GM18502 (cell line): Measurements from ENCODE around the gene PAM.

ENCODE experiments used
- ATAC-seq: cut with Tn5 transposase; IDR thresholded peaks from one replicate; pipeline ENCODE4 v1.9.1; 2021; ENCODE audit warnings: mild to moderate bottlenecking; ENCODE audit not compliant: unreplicated experiment, poor library complexity

The PAM gene

DNA sequence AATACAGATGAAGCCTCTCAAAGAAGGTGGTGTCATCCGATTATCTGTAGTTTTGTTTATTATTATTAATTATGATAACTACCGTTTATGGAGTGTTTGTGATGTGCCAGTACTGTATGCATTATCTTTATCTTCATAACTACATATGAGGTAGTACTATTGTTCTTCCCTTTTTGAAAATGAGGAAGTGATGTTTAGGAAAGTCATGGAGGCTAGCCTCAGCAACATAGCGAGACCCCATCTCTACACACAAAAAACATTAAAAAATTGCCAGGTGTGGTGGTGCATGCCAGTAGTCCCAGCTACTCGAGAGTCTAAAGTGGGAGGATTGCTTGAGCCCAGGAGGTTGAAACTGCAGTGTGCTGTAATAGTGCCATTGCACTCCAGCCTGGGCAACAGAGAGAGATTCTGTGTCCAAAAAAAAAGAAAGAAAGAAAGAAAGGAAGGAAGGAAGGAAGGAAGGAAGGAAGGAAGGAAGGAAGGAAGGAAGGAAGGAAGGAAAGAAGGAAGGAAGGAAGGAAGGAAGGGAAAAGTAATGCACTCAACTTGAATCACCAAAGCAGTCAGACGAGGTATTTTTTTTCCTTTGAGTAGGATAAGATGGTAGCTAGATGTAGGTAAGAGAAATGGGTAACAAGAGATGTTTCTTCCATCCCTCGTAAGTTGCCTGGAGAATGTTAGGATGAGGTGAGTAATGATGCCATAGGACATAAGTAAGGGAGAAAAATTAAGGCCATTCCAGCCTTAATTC, 47.8 kb downstream of the PAM start:
- ATAC-seq: no peak

GRCh38 chr5:102807878-102808502, 52.9 kb downstream of the PAM start:
- ATAC-seq: no peak

GRCh38 chr5:102809033-102809432, 53.9 kb downstream of the PAM start:
- ATAC-seq: no peak

DNA sequence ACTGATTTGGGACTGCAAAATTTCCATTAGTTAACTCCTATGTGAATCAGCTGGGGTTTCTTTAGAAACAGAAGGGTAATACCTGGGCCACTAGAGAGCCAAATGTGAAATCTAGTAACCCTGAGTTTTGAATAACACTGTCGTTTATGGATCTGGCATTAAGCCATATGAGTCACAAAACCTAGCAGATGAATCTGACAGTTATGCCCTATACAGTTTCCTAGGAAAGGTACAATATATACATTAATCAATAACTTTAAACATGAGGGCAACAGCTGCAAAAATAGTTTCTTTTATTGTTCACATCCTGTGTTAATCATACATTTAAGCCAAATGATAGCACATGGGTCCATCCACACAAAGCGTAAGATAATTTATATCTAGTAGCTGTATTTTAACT, 56.9 kb downstream of the PAM start:
- ATAC-seq: no peak

DNA sequence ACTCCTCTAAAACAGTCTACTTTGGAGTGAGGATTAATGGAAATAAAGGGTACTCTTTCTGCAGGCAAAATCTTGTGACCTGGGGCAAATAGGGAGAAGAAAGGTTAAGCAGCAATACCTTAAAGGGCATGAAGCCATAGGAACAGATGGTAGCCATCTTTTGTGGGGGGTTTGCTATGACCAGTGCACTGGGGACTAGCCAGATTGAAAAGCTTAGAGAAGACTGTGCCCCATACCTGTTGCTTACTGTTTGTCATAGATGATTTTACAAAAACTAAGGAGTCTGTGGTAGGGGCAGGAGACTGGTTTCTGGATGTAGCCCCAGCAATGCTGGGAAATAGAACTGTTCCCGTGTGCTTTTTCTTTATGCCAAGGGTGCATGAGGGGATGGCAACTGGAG, 58.6 kb downstream of the PAM start:
- no peak for ATAC-seq

GRCh38 chr5:102815084-102815483, 60.0 kb downstream of the PAM start:
- no peak for ATAC-seq

DNA sequence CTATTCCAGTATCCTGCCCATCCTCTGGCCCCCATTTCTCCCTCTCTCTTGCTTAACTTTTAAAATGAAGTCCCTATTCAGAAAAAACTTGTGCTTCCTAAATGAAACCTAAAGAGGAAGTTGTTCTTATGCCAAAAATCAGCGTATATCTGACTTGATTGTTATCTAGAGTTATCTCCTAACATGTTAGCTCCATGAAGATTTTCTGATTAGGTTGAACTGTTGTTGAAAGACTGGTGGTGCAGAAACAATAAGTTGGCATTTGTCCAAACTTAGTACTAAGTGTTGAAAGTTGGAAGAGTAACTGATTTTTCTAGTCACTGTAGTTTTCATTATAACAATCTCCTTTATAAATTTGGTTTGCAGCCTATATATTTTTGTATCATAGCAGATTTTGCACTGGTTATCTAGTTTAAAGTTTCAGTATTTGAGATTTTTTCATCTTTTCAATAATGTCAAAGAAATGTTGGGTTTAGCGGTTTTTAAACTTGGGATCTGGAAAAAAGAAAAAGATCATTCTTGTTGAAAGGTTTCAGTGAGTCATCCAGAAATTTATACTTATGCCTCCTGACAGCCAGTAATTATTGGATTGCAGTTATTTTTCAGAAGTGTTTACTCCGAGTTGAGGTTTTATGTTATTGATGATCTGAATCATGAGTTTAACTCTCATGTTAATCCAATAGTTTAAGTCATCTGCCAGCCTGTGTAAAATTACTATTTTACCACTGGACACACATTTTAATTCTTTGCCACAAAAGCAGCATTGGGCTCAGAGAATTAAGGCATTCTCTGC, 60.6 kb downstream of the PAM start:
- ATAC-seq: peak; percentile 36

DNA sequence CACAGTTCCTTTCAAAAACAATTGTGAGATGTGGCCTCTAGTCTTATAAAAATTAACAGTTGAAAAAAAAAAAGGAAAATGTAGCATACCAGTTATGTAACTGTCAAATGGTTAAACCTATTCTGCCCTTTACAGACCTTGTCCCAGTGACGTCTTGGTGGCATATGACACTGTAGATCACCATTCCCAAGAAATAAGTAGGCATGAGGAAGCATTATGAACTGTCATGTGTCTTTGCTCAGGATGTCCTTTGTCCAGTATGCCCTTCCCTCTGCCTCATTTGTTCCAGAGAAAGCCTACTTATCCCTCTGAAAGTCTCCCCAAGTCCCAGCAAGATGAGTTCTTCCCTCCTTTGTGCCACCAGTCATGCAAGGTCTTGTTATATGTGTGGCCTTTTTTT, 63.2 kb downstream of the PAM start:
- ATAC-seq: no peak

DNA sequence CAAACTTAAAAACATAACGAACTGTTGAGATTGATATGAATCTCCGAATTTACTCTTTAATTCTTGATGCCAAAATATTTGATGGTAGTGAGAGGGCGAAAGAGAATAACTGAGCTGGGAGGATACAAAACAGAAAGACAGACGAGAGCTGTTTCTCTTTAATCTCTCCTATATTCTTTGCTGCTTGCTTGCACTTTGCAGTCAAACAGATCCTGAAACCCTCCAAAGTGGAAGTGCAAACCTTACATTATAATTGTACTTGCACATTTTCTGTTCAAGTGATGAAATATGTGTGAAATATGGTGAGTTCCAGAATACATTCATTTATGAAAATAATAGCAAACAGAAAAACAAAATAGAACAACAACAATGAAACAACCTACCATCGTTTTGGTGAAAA, 63.8 kb downstream of the PAM start:
- no peak for ATAC-seq

DNA sequence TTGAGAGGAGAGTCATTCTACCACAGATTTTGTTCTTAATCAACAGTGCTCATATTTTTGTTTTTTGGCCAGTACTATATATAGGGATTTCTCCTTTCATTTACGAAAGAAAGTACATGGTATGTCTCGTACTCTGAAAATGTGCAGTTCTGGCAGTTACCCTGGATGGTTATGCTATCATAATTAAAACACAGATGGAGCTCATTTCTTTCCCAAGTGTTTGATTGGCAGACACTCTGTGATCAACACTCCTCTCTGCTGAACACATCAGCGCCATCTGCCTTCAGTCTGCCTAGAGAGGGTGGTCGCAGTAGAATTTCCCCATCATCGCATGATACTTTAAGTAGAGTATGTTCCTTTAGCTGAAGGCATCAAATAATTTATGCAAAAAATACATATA, 64.5 kb downstream of the PAM start:
- ATAC-seq: no peak

- ATAC-seq: no peak
Measured at GRCh38 chr5:102823441-102823874, 68.4 kb downstream of the PAM start.

DNA sequence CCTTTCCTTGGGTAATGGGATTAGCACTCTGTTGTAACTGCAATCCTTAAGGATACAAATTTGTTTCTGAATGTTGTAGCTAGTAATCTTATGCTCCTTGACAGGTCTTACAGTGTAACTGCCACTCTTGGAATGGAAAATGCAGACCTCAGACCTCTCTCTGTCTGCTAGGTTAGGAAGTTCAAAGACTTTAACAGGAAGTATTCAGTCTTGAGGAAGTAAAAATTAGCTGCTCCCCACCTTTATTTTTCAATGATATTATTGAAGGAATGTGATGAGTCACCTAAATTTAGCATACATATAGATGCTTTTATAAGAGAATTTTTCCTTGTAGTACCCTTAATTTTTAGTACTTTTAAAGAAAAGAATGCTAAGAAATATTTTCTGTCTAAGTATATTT, 71.5 kb downstream of the PAM start:
- ATAC-seq: no peak

- no peak for ATAC-seq
Measured at GRCh38 chr5:102830241-102830640, 75.1 kb downstream of the PAM start.

DNA sequence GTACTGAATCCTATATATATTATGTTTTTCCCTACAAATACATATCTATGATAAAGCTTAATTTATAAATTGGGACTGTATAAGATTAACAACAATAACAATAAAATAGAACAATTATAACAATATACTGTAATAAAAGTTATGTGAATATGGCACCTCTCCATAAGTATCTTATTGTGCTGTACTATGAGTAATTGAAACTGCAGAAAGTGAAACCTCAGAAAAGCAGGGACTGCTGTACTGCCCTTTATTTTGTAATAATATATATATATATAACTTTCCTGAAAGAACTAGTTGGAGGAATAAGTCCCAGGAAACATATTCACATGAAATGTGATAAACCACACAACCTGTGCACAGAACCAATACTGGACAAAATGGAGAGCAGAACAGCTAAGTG, 77.3 kb downstream of the PAM start:
- peak; percentile 63 for ATAC-seq

DNA sequence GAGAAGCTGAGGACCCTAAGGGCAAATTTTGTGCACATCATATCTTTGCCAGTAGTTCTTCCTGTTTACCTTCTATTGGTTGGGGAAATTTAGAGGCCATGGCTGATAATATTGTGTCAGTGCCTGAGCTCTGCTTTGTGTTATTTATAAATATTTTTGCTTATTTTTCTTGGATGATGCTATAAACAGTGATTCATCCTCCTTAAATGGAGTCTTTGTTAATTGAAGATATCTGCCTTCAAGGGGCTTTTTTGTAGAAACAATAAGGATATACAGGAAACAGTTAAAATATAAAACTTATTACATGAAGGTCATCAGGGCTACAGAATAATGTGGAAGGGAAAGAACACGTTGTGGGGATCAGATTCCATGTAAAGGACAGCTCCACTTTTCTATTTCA, 78.0 kb downstream of the PAM start:
- no peak for ATAC-seq

GRCh38 chr5:102834438-102834964, 79.4 kb downstream of the PAM start:
- ATAC-seq: no peak

DNA sequence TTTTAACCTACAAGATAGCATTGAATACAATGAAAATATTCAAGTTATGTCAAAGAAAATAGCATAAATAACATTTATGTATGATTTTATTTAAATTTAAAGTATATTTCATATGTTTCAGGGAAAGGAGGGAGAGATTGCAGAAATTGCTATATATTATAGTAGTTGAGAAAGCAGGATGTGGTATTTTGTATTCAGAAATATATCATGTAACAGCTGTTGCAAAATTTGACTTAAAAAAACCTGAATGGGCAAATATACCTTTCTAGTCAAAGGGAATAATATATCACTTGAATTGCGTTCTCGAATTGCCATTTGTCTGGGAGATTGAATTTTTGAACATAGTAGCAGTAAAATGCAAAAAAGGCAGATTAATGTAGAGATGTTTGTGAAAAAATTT, 80.6 kb downstream of the PAM start:
- ATAC-seq: no peak

GRCh38 chr5:102841021-102841420, 85.9 kb downstream of the PAM start:
- no peak for ATAC-seq

GRCh38 chr5:102843997-102844396, 88.9 kb downstream of the PAM start:
- ATAC-seq: no peak

DNA sequence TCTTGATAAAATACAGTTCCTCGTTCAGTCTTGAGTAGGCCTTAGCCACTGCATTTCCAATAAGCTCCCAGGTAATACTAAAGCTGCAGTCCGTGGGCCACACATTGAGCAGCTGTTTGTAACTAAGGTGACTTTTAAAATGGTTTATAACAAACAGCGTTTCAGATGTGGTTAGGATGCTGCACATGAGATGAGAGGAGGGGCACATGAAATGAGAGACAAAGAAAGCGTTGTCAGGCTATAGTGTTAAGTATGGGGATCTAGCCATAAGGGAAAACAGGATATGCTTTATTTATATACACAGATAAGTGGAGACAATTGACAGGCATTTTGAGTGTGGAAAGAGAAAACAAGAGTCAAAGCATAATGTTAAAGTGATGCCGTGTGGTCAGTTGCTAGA, 89.9 kb downstream of the PAM start:
- no peak for ATAC-seq

GRCh38 chr5:102850503-102850902, 95.4 kb downstream of the PAM start:
- no peak for ATAC-seq
